ENCODE data around the gene WNT10A.

The WNT10A gene

GRCh38 chr2:218858671-218859555 lies 21.7 kb upstream of the WNT10A start:
- Histone ChIP-seq H3K9me3 (no peaks in the 10 kb centered on the region), H3K27ac (no peak overlapping the region), H3K36me3 (no peaks in the 10 kb centered on the region), H3K27me3 (peaks cover 100% of the 10 kb centered on the region), H3K4me3 (ENCODE audit: low read depth in 1 of 2, low read length in 1 of 2) (no peak overlapping the region), H3K4me1 (ENCODE audit: control insufficient read depth in 1 of 2, insufficient read depth in 1 of 2, low read depth in 1 of 2, low read length in 1 of 2) (no peaks in the 10 kb centered on the region)
- no peak for TF ChIP-seq CTCF (IDR thresholded peaks at IDR 0.05)

GRCh38 chr2:218859556-218859987 lies 21.1 kb upstream of the WNT10A start, which contains the start of gene WNT6:
WNT6 (plus strand) TSS chr2:218859805; CDS start chr2:218860038, 233 bp downstream.
- no peak for TF ChIP-seq CTCF (IDR thresholded peaks at IDR 0.05)
- Histone ChIP-seq H3K4me3 (ENCODE audit: low read depth in 1 of 2, low read length in 1 of 2) (no peak within 1 kb of the TSS), H3K36me3 (no peaks in the 10 kb centered on the region), H3K9me3 (no peaks in the 10 kb centered on the region), H3K27ac (no peak within 1 kb of the TSS), H3K27me3 (peaks cover 100% of the 10 kb centered on the region), H3K4me1 (ENCODE audit: control insufficient read depth in 1 of 2, insufficient read depth in 1 of 2, low read depth in 1 of 2, low read length in 1 of 2) (no peaks in the 10 kb centered on the region)

- Histone ChIP-seq H3K27ac (no peak overlapping the region), H3K4me1 (ENCODE audit: control insufficient read depth in 1 of 2, insufficient read depth in 1 of 2, low read depth in 1 of 2, low read length in 1 of 2) (no peaks in the 10 kb centered on the region), H3K9me3 (no peaks in the 10 kb centered on the region), H3K4me3 (ENCODE audit: low read depth in 1 of 2, low read length in 1 of 2) (no peak overlapping the region), H3K36me3 (no peaks in the 10 kb centered on the region), H3K27me3 (peaks cover 100% of the 10 kb centered on the region)
- TF ChIP-seq CTCF (IDR thresholded peaks at IDR 0.05), result no peak
Measured at GRCh38 chr2:218859988-218860831, 20.4 kb upstream of the WNT10A start.

- H3K27ac ChIP-seq, result no peak overlapping the region
- no peaks in the 10 kb centered on the region for H3K36me3 ChIP-seq
- H3K4me1 ChIP-seq (ENCODE audit: control insufficient read depth in 1 of 2, insufficient read depth in 1 of 2, low read depth in 1 of 2, low read length in 1 of 2), result no peaks in the 10 kb centered on the region
- TF ChIP-seq CTCF (IDR thresholded peaks at IDR 0.05), result no peak
- H3K4me3 ChIP-seq (ENCODE audit: low read depth in 1 of 2, low read length in 1 of 2), result no peak overlapping the region
- no peaks in the 10 kb centered on the region for H3K9me3 ChIP-seq
- H3K27me3 ChIP-seq, result peaks cover 100% of the 10 kb centered on the region
Measured at GRCh38 chr2:218860950-218861381, 19.7 kb upstream of the WNT10A start.

- TF ChIP-seq CTCF (IDR thresholded peaks at IDR 0.05), result no peak
- Histone ChIP-seq H3K27me3 (peaks cover 100% of the 10 kb centered on the region), H3K4me3 (ENCODE audit: low read depth in 1 of 2, low read length in 1 of 2) (no peak overlapping the region), H3K36me3 (no peaks in the 10 kb centered on the region), H3K9me3 (no peaks in the 10 kb centered on the region), H3K4me1 (ENCODE audit: control insufficient read depth in 1 of 2, insufficient read depth in 1 of 2, low read depth in 1 of 2, low read length in 1 of 2) (no peaks in the 10 kb centered on the region), H3K27ac (no peak overlapping the region)
Measured at GRCh38 chr2:218861645-218862318, 18.9 kb upstream of the WNT10A start.
